PC-9 (cell line): Measurements from ENCODE around the gene SRL. TPM values are rescaled to one million over a fixed set of nuclear protein-coding genes. Genes with fewer than 3 reads are reported as not detected.

Source experiments
- BruUV-seq: library from RNA; stranded (reverse); fragments of 400-500 nt; replicated peaks from 2 replicates; lab custom pipeline; 2021; lab: Mats Ljungman, UMichigan
- CTCF ChIA-PET: fragments of 300-600 bp; sonication (Branson Sonifier 250); formaldehyde crosslinking; loops from one replicate; lab custom pipeline; 2022; ENCODE audit warnings: antibody characterized with exemption; lab: Charles Lee
- POLR2A ChIA-PET: fragments of 300-600 bp; sonication (Branson Sonifier 250); formaldehyde crosslinking; loops from one replicate; lab custom pipeline; 2022; ENCODE audit warnings: antibody characterized with exemption; ENCODE audit not compliant: unreplicated experiment; lab: Charles Lee
- DNase-seq, 2 experiments: peaks; one replicate each; pipeline versions ENCODE4 v3.0.0 to v3.0.0-alpha.2; 2015 to 2022; ENCODE audit warnings: mixed read lengths in 1 of 2
- H2AFZ ChIP-seq: fragments of 200-600 bp; sonication (generic); 2 replicates; pipeline ENCODE4 v1.8.1; 2017; ENCODE audit warnings: antibody characterized with exemption
- H3F3A ChIP-seq: fragments of 200-600 bp; sonication (generic); 2 replicates; pipeline ENCODE4 v1.8.1; 2017; ENCODE audit warnings: antibody characterized with exemption, mild to moderate bottlenecking, low read depth; ENCODE audit not compliant: insufficient read depth
- H3K27ac ChIP-seq: fragments of 200-600 bp; sonication (generic); 2 replicates; pipeline ENCODE4 v1.6.1; 2016; ENCODE audit warnings: mixed run types
- H3K27me3 ChIP-seq: fragments of 200-600 bp; sonication (generic); 2 replicates; pipeline ENCODE4 v1.6.1; 2016; ENCODE audit warnings: low read depth, mixed run types; ENCODE audit not compliant: insufficient read depth
- H3K36me3 ChIP-seq: fragments of 200-600 bp; sonication (generic); 2 replicates; pipeline ENCODE4 v1.6.1; 2016; ENCODE audit warnings: low read depth, mixed run types
- H3K4me1 ChIP-seq: fragments of 200-600 bp; sonication (generic); replicated peaks from 2 replicates; pipeline ENCODE4 v1.6.1; 2016; ENCODE audit warnings: mixed run types; ENCODE audit not compliant: insufficient read depth
- H3K4me2 ChIP-seq: fragments of 200-600 bp; sonication (generic); 2 replicates; pipeline ENCODE4 v1.6.1; 2017; ENCODE audit warnings: mixed run types
- H3K4me3 ChIP-seq: fragments of 200-600 bp; sonication (generic); 2 replicates; pipeline ENCODE4 v1.6.1; 2016; ENCODE audit warnings: mixed run types
- H3K79me2 ChIP-seq: fragments of 200-600 bp; sonication (generic); 2 replicates; pipeline ENCODE4 v1.6.1; 2017; ENCODE audit warnings: low read depth, mixed run types
- H3K9me2 ChIP-seq: fragments of 200-600 bp; sonication (generic); 2 replicates; pipeline ENCODE4 v1.8.1; 2017; ENCODE audit warnings: mild to moderate bottlenecking; ENCODE audit not compliant: insufficient read depth
- H3K9me3 ChIP-seq: fragments of 200-600 bp; sonication (generic); 2 replicates; pipeline ENCODE4 v1.8.1; 2016; ENCODE audit warnings: low read depth; ENCODE audit not compliant: insufficient read depth
- H4K20me1 ChIP-seq: fragments of 200-600 bp; sonication (generic); 2 replicates; pipeline ENCODE4 v1.8.1; 2017; ENCODE audit not compliant: insufficient read depth
- CTCF ChIP-seq: fragments of 200-600 bp; sonication (generic); conservative IDR thresholded peaks from 2 replicates; pipeline ENCODE4 v1.6.1; 2017; ENCODE audit warnings: mixed run types, antibody characterized with exemption, mild to moderate bottlenecking, moderate library complexity
- EZH2 ChIP-seq: fragments of 200-600 bp; sonication (generic); IDR thresholded peaks from 2 replicates; pipeline ENCODE4 v1.8.0; 2017; ENCODE audit warnings: antibody characterized with exemption, low read depth
- intact Hi-C: fragments of 100-400 bp; cut with micrococcal nuclease; formaldehyde crosslinking; loops from one replicate; pipeline ENCODE4 v1.10.0; 2022; ENCODE audit not compliant: unreplicated experiment
- total RNA-seq: library from RNA; stranded (reverse); gene quantifications from 2 replicates; pipeline ENCODE4 v1.2.3, GENCODE V29; 2021

Gene SRL
- total RNA-seq, 1 experiment from 2014 or later, result not detected

- DNase-seq, result no peak
- intact Hi-C loops, result no loop called here
- ChIA-PET POLR2A (no interaction called here), CTCF (no interaction called here)
- H3K36me3 ChIP-seq, result no peaks in the 10 kb centered on the region
- peaks cover 11% of the 10 kb centered on the region; the same call in 1 of the 2 replicates for H3F3A ChIP-seq
- no peaks in the 10 kb centered on the region for H4K20me1 ChIP-seq
- H2AFZ ChIP-seq, result no peak overlapping the region
- H3K27ac ChIP-seq, result no peak overlapping the region
- H3K9me2 ChIP-seq, result no peaks in the 10 kb centered on the region
- H3K4me2 ChIP-seq, result no peak overlapping the region
- no TSS peak for BruUV-seq
- H3K9me3 ChIP-seq, result no peaks in the 10 kb centered on the region
- no peak overlapping the region for H3K4me3 ChIP-seq
- TF ChIP-seq CTCF, result no peak
- no peak for TF ChIP-seq EZH2
- no peaks in the 10 kb centered on the region for H3K27me3 ChIP-seq
- H3K79me2 ChIP-seq, result no peaks in the 10 kb centered on the region
- H3K4me1 ChIP-seq, result peaks cover 10% of the 10 kb centered on the region
Measured at GRCh38 chr16:4140652-4141051, 101.2 kb downstream of the SRL start.

DNA sequence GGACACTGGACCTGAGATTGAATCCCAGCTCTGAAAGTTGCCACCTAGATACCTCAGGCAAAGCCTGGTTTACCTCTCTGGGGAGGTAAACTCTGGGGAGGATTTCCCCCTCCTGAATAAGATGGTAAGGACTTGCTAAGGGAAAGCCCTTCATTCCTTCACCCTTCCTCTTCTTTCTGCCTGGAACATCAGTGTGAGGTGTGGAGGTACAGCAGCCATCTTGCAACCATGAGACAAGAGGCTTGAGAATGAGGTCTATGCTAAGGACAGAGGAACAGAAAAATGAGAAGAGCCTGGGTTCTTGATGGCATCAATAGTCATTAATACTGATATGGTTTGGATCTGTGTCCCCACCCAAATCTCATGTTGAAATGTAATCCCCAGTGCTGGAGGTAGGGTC lies 101.9 kb downstream of the SRL start:
- BruUV-seq, result no TSS peak
- H3K9me3 ChIP-seq, result no peaks in the 10 kb centered on the region
- no peak for TF ChIP-seq EZH2
- no peak for TF ChIP-seq CTCF
- no peak overlapping the region for H3K4me2 ChIP-seq
- no peaks in the 10 kb centered on the region for H4K20me1 ChIP-seq
- POLR2A ChIA-PET, result no interaction called here
- peaks cover 11% of the 10 kb centered on the region for H3K4me1 ChIP-seq
- CTCF ChIA-PET, result interaction anchor here (0.6 kb wide), 1 partner anchor 194 kb away, joined by 8 read pairs; no protein-coding TSS in a partner anchor
- H3K79me2 ChIP-seq, result no peaks in the 10 kb centered on the region
- no peaks in the 10 kb centered on the region for H3K9me2 ChIP-seq
- peaks cover 11% of the 10 kb centered on the region; the same call in 1 of the 2 replicates for H3F3A ChIP-seq
- intact Hi-C loops, result loop anchor here (5.0 kb wide), 1 partner anchor 128 kb away; no protein-coding TSS in a partner anchor
- H3K4me3 ChIP-seq, result no peak overlapping the region
- no peak overlapping the region for H3K27ac ChIP-seq
- no peak overlapping the region for H2AFZ ChIP-seq
- no peaks in the 10 kb centered on the region for H3K27me3 ChIP-seq
- no peaks in the 10 kb centered on the region for H3K36me3 ChIP-seq
- DNase-seq, result no peak

Other genes starting within 250 kb of the SRL start
- gene ADCY9, start 125.6 kb downstream of the SRL start, total RNA-seq, result 9.8 and 10.5 TPM in 2 replicates
- 25.0 and 34.8 TPM in 2 replicates for gene TFAP4, start 30.9 kb upstream of the SRL start, total RNA-seq
- 44.2 and 48.3 TPM in 2 replicates for gene GLIS2, start 74.0 kb upstream of the SRL start, total RNA-seq
- gene PAM16, start 109.2 kb upstream of the SRL start, total RNA-seq, result 95.9 and 110 TPM in 2 replicates
- 45.3 and 49.8 TPM in 2 replicates for gene VASN, start 129.8 kb upstream of the SRL start, total RNA-seq
- 42.1 and 55.4 TPM in 2 replicates for gene CORO7, start 174.5 kb upstream of the SRL start, total RNA-seq
- 58.9 and 66.5 TPM in 2 replicates for gene DNAJA3, start 183.8 kb upstream of the SRL start, total RNA-seq
- 118 and 141 TPM in 2 replicates for gene NMRAL1, start 232.5 kb upstream of the SRL start, total RNA-seq
- gene HMOX2, start 234.3 kb upstream of the SRL start, total RNA-seq, result 68.1 and 69.5 TPM in 2 replicates